Measurements from ENCODE around the gene CCDC28A.

DNA sequence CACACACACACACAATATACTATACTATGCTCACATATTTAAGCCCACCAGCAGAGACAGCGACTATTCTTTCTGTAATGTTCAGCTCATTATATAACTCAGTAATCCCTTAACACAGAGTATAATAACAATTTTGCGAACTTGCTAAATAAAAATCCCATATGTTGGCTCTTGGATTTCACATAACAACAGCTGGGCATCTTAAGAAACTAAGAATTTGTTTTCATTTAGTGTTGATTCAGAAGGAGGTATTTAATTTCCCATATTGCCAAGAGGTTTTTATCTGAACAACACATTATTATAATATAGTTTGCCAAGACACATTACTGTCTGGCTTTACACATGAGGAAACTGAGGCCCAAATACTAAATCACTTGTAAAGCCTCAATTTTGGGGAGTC lies 29.8 kb downstream of the CCDC28A start:
- TF ChIP-seq, protein P1, sequence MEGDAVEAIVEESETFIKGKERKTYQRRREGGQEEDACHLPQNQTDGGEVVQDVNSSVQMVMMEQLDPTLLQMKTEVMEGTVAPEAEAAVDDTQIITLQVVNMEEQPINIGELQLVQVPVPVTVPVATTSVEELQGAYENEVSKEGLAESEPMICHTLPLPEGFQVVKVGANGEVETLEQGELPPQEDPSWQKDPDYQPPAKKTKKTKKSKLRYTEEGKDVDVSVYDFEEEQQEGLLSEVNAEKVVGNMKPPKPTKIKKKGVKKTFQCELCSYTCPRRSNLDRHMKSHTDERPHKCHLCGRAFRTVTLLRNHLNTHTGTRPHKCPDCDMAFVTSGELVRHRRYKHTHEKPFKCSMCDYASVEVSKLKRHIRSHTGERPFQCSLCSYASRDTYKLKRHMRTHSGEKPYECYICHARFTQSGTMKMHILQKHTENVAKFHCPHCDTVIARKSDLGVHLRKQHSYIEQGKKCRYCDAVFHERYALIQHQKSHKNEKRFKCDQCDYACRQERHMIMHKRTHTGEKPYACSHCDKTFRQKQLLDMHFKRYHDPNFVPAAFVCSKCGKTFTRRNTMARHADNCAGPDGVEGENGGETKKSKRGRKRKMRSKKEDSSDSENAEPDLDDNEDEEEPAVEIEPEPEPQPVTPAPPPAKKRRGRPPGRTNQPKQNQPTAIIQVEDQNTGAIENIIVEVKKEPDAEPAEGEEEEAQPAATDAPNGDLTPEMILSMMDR (IDR thresholded peaks at IDR 0.05 in 4 of 5, conservative IDR thresholded peaks at IDR 0.05 in 1 of 5) = no peak
- TF ChIP-seq POLR2A (IDR thresholded peaks at IDR 0.05) = no peak
